Neural cell (in vitro differentiated cells): ENCODE measurements around the gene ZNF524. TPM values are rescaled to one million over a fixed set of nuclear protein-coding genes. Genes with fewer than 3 reads are reported as not detected.

Experiments
- H2AFZ ChIP-seq: fragments of 200-600, 300-800 bp; sonication (generic), shearing (Covaris generic); 2 replicates; pipeline ENCODE4 v1.6.0; 2014; ENCODE audit warnings: low read depth, mild to moderate bottlenecking, antibody characterized with exemption, low read length, moderate library complexity
- H3F3A ChIP-seq: fragments of 200-600 bp; shearing (Covaris generic); 2 replicates; pipeline ENCODE4 v1.6.1; 2016; ENCODE audit warnings: mild to moderate bottlenecking, moderate library complexity, mixed read lengths, antibody characterized with exemption, low read length; ENCODE audit not compliant: insufficient read depth, poor library complexity, severe bottlenecking
- H3K27ac ChIP-seq: fragments of 200-600, 300-800 bp; sonication (generic), shearing (Covaris generic); 2 replicates; pipeline ENCODE4 v1.5.1; 2014; ENCODE audit warnings: mild to moderate bottlenecking, low read length, moderate library complexity
- H3K27me3 ChIP-seq: fragments of 300-800, 200-600 bp; sonication (generic), shearing (Covaris generic); 2 replicates; pipeline ENCODE4 v1.6.0; 2014; ENCODE audit warnings: mild to moderate bottlenecking, low read depth, low read length, moderate library complexity; ENCODE audit not compliant: insufficient read depth
- H3K36me3 ChIP-seq: fragments of 300-800, 200-600 bp; sonication (generic), shearing (Covaris generic); 2 replicates; pipeline ENCODE4 v1.5.1; 2014; ENCODE audit warnings: mild to moderate bottlenecking, antibody characterized with exemption, low read length, moderate library complexity; ENCODE audit not compliant: insufficient read depth
- H3K4me2 ChIP-seq: fragments of 300-800, 200-600 bp; sonication (generic), shearing (Covaris generic); 2 replicates; pipeline ENCODE4 v1.6.0; 2014; ENCODE audit warnings: mild to moderate bottlenecking, low read length
- H3K4me3 ChIP-seq: fragments of 300-800, 200-600 bp; sonication (generic), shearing (Covaris generic); 2 replicates; pipeline ENCODE4 v1.5.1; 2014; ENCODE audit warnings: mild to moderate bottlenecking, low read length, moderate library complexity
- H3K79me2 ChIP-seq: fragments of 200-600 bp; shearing (Covaris generic); replicated peaks from 2 replicates; pipeline ENCODE4 v1.6.0; 2014; ENCODE audit warnings: mild to moderate bottlenecking, low read length, moderate library complexity; ENCODE audit not compliant: insufficient read depth
- H3K9ac ChIP-seq: fragments of 300-800, 200-600 bp; sonication (generic), shearing (Covaris generic); 2 replicates; pipeline ENCODE4 v1.6.1; 2016; ENCODE audit warnings: mild to moderate bottlenecking, low read length, mixed read lengths
- H3K9me2 ChIP-seq: fragments of 200-600 bp; shearing (Covaris generic); 2 replicates; pipeline ENCODE4 v1.6.1; 2016; ENCODE audit warnings: mild to moderate bottlenecking, low read length, mixed read lengths; ENCODE audit not compliant: insufficient read depth
- H3K9me3 ChIP-seq: fragments of 200-600, 300-800 bp; sonication (generic), shearing (Covaris generic); 2 replicates; pipeline ENCODE4 v1.6.1; 2016; ENCODE audit warnings: mild to moderate bottlenecking, mixed run types, low read length, moderate library complexity, mixed read lengths
- H4K20me1 ChIP-seq: fragments of 200-600 bp; shearing (Covaris generic); 2 replicates; pipeline ENCODE4 v1.6.1; 2016; ENCODE audit warnings: mild to moderate bottlenecking, mixed run types; ENCODE audit not compliant: insufficient read depth
- CTCF ChIP-seq: fragments of 450-650 bp; IDR thresholded peaks from 2 replicates; pipeline ENCODE4 v1.5.1; 2014; ENCODE audit warnings: antibody characterized with exemption, mild to moderate bottlenecking, moderate library complexity; ENCODE audit not compliant: poor library complexity, severe bottlenecking
- EP300 ChIP-seq: fragments of 450-650 bp; conservative IDR thresholded peaks from 2 replicates; pipeline ENCODE4 v1.6.1; 2014; ENCODE audit warnings: antibody characterized with exemption, mild to moderate bottlenecking, moderate library complexity; ENCODE audit not compliant: poor library complexity, severe bottlenecking
- EZH2 ChIP-seq: fragments of 200-600, 300-800 bp; shearing (Covaris generic), sonication (generic); IDR thresholded peaks from 2 replicates; pipeline ENCODE4 v1.6.1; 2014; ENCODE audit warnings: antibody characterized with exemption, low read length, borderline replicate concordance, mild to moderate bottlenecking; ENCODE audit not compliant: insufficient read depth, poor library complexity, severe bottlenecking
- MXI1 ChIP-seq: fragments of 450-650 bp; conservative IDR thresholded peaks from 2 replicates; pipeline ENCODE4 v1.6.1; 2014; ENCODE audit warnings: antibody characterized with exemption, mild to moderate bottlenecking; ENCODE audit not compliant: poor library complexity, severe bottlenecking
- POLR2AphosphoS5 ChIP-seq: IDR thresholded peaks from 2 replicates; pipeline ENCODE4 v1.6.1; 2012
- RAD21 ChIP-seq: fragments of 450-650 bp; conservative IDR thresholded peaks from 2 replicates; pipeline ENCODE4 v1.6.1; 2014; ENCODE audit warnings: antibody characterized with exemption, mild to moderate bottlenecking, moderate library complexity
- REST ChIP-seq: IDR thresholded peaks from 2 replicates; pipeline ENCODE4 v1.6.1; 2012; ENCODE audit warnings: borderline replicate concordance
- SMC3 ChIP-seq: fragments of 450-650 bp; conservative IDR thresholded peaks from 2 replicates; pipeline ENCODE4 v1.6.1; 2014; ENCODE audit warnings: antibody characterized with exemption, mild to moderate bottlenecking, moderate library complexity; ENCODE audit not compliant: poor library complexity
- TAF1 ChIP-seq: IDR thresholded peaks from 2 replicates; pipeline ENCODE4 v1.6.1; 2012; ENCODE audit warnings: low read depth
- polyA plus RNA-seq: library from polyadenylated mRNA; depleted of rRNA; stranded (reverse); fragments of >200 nt; gene quantifications from 2 replicates; pipeline ENCODE4 v1.2.3, GENCODE V29; 2014

Gene ZNF524
- polyA plus RNA-seq, 1 donor from 2014 or later: 3.2 TPM

GRCh38 chr19:55642153-55643002, 42.3 kb downstream of the ZNF524 start:
- Histone ChIP-seq H3K36me3 (no peaks in the 10 kb centered on the region), H2AFZ (no peak overlapping the region), H3K9me3 (no peaks in the 10 kb centered on the region), H3K27ac (no peak overlapping the region), H3K79me2 (peaks cover 32% of the 10 kb centered on the region), H3K4me2 (peak overlapping the region; percentile 91), H3K9me2 (no peaks in the 10 kb centered on the region), H3K4me3 (peak overlapping the region; percentile 78), H3F3A (no peaks in the 10 kb centered on the region), H3K9ac (peak overlapping the region; percentile 88), H4K20me1 (no peaks in the 10 kb centered on the region), H3K27me3 (no peaks in the 10 kb centered on the region)
- TF ChIP-seq EP300 (no peak), TAF1 (no peak), SMC3 (no peak), RAD21 (no peak), EZH2 (no peak), CTCF (no peak), REST (no peak), MXI1 (no peak)

DNA sequence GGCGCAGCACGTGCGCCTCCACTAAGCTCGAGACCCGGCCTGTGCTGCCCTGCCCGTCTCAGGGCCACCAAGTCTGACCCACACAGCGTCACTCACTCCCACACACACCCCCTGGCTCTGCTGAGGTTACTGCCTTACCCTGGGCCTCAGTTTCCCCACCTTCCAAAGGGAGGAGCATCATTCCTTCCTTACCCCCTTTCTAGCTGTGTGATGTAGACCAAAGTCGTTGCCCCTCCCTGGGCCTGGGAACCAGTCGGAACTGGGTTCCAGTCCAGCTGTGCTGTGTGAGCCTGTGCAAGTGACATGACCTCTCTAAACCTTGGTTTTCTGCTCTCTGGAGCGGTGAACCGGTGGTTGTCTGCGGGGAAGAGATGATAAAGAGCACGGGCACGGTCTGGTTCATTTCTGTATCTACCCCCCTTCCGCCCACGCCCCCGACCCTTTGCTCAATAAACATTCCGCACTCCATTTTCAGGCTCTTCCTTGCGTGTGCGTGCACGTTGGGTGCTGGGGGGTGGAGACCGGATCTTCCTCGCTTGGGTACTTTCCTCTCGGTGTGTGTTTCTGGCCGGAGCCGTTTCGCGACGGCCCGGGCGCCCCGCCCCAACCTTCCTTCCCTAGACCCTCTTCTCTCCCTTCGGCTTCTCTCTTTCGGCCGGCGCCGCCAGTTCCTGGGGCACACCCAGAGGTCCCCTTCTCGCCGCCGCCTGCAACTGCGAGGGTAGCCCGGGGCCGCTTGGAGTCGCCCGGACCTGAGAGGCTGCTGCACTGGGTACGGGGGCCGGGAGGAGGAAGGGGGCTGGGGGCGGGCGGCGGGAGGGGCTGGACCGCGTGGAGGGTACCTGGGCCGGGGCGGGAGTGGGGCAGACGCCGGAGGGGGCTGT, 43.2 kb downstream of the ZNF524 start, which contains the start of gene ZNF581:
Gene ZNF581 (plus strand): TSS at position 647 of the 884 bp plus-strand sequence. CDS start 923 bp downstream, outside the sequence.
- H3K9ac ChIP-seq: peak within 1 kb of the TSS; percentile 88
- peak within 1 kb of the TSS; percentile 79 for H3K4me2 ChIP-seq
- H3K9me2 ChIP-seq: no peaks in the 10 kb centered on the region
- peaks cover 33% of the 10 kb centered on the region for H3K79me2 ChIP-seq
- TF ChIP-seq POLR2AphosphoS5: peak; percentile 61
- no peak for TF ChIP-seq TAF1
- TF ChIP-seq EP300: no peak
- no peak for TF ChIP-seq EZH2
- TF ChIP-seq CTCF: no peak
- TF ChIP-seq RAD21: no peak
- peak; percentile 49 for TF ChIP-seq MXI1
- TF ChIP-seq SMC3: no peak
- TF ChIP-seq REST: peak; percentile 29
- H3K27ac ChIP-seq: peak within 1 kb of the TSS; percentile 51
- no peak within 1 kb of the TSS for H2AFZ ChIP-seq
- no peaks in the 10 kb centered on the region for H3F3A ChIP-seq
- H4K20me1 ChIP-seq: no peaks in the 10 kb centered on the region
- H3K36me3 ChIP-seq: no peaks in the 10 kb centered on the region
- no peaks in the 10 kb centered on the region for H3K9me3 ChIP-seq
- H3K4me3 ChIP-seq: peak within 1 kb of the TSS; percentile 78
- H3K27me3 ChIP-seq: no peaks in the 10 kb centered on the region
